Measurements from ENCODE around the gene FAM186B.

FAM186B gene

GRCh38 chr12:49626836-49627235 is 21.4 kb upstream of the FAM186B start:
- Histone ChIP-seq H3K4me3 (ENCODE audit: low read depth in 1 of 2, low read length in 2 of 2) (no peak overlapping the region), H3K9ac (ENCODE audit: low read depth, low read length) (no peak overlapping the region), H3K4me2 (ENCODE audit: insufficient read depth, low read length) (no peak overlapping the region), H4K20me1 (ENCODE audit: insufficient read depth, low read length) (no peaks in the 10 kb centered on the region), H3K27ac (ENCODE audit: low read length) (no peak overlapping the region), H3K36me3 (ENCODE audit: insufficient read depth, low read length) (no peaks in the 10 kb centered on the region), H3K9me3 (ENCODE audit: insufficient read depth, low read length, severe bottlenecking) (no peaks in the 10 kb centered on the region), H3K27me3 (ENCODE audit: insufficient read depth, low read length, poor library complexity) (peaks cover 5% of the 10 kb centered on the region), H2AFZ (ENCODE audit: low read depth, low read length) (no peak overlapping the region), H3K79me2 (ENCODE audit: insufficient read depth, low read length) (no peaks in the 10 kb centered on the region), H3K4me1 (ENCODE audit: insufficient read depth, low read length) (peaks cover 17% of the 10 kb centered on the region)
- DNase-seq (no peak), ATAC-seq (ENCODE audit: insufficient read depth, low read depth) (no peak)
- no peak for TF ChIP-seq CTCF (IDR thresholded peaks at IDR 0.05; ENCODE audit: borderline replicate concordance, extremely low read depth, low read length, poor library complexity, severe bottlenecking)

- Histone ChIP-seq H3K27ac (ENCODE audit: low read length) (no peak overlapping the region), H3K9me3 (ENCODE audit: insufficient read depth, low read length, severe bottlenecking) (no peaks in the 10 kb centered on the region), H3K4me1 (ENCODE audit: insufficient read depth, low read length) (peaks cover 22% of the 10 kb centered on the region), H3K36me3 (ENCODE audit: insufficient read depth, low read length) (no peaks in the 10 kb centered on the region), H3K4me2 (ENCODE audit: insufficient read depth, low read length) (no peak overlapping the region), H3K27me3 (ENCODE audit: insufficient read depth, low read length, poor library complexity) (peaks cover 5% of the 10 kb centered on the region), H3K9ac (ENCODE audit: low read depth, low read length) (no peak overlapping the region), H2AFZ (ENCODE audit: low read depth, low read length) (no peak overlapping the region), H3K4me3 (ENCODE audit: low read depth in 1 of 2, low read length in 2 of 2) (no peak overlapping the region), H3K79me2 (ENCODE audit: insufficient read depth, low read length) (no peaks in the 10 kb centered on the region), H4K20me1 (ENCODE audit: insufficient read depth, low read length) (0 out of 2 replicates have a peak, but pooled peaks cover 2% of the 10 kb centered on the region)
- no peak for ATAC-seq (ENCODE audit: insufficient read depth, low read depth)
- TF ChIP-seq CTCF (IDR thresholded peaks at IDR 0.05; ENCODE audit: borderline replicate concordance, extremely low read depth, low read length, poor library complexity, severe bottlenecking) (peak; percentile 29), EZH2 (IDR thresholded peaks at IDR 0.05; ENCODE audit: borderline replicate concordance, low read depth, low read length, severe bottlenecking) (no peak)
- DNase-seq, result no peak
Observed at GRCh38 chr12:49626169-49626835, 20.9 kb upstream of the FAM186B start.

GRCh38 chr12:49624921-49625577 is 19.6 kb upstream of the FAM186B start:
- H3K36me3 ChIP-seq (ENCODE audit: insufficient read depth, low read length), result no peaks in the 10 kb centered on the region
- H3K79me2 ChIP-seq (ENCODE audit: insufficient read depth, low read length), result no peaks in the 10 kb centered on the region
- TF ChIP-seq CTCF (IDR thresholded peaks at IDR 0.05; ENCODE audit: borderline replicate concordance, extremely low read depth, low read length, poor library complexity, severe bottlenecking) (no peak), EZH2 (IDR thresholded peaks at IDR 0.05; ENCODE audit: borderline replicate concordance, low read depth, low read length, severe bottlenecking) (no peak)
- DNase-seq (no peak), ATAC-seq (ENCODE audit: insufficient read depth, low read depth) (no peak)
- no peak overlapping the region for H2AFZ ChIP-seq (ENCODE audit: low read depth, low read length)
- H3K4me3 ChIP-seq (ENCODE audit: low read depth in 1 of 2, low read length in 2 of 2), result no peak overlapping the region
- no peak overlapping the region for H3K9ac ChIP-seq (ENCODE audit: low read depth, low read length)
- H4K20me1 ChIP-seq (ENCODE audit: insufficient read depth, low read length), result 0 out of 2 replicates have a peak, but pooled peaks cover 2% of the 10 kb centered on the region
- peaks cover 6% of the 10 kb centered on the region for H3K27me3 ChIP-seq (ENCODE audit: insufficient read depth, low read length, poor library complexity)
- peaks cover 33% of the 10 kb centered on the region for H3K4me1 ChIP-seq (ENCODE audit: insufficient read depth, low read length)
- H3K27ac ChIP-seq (ENCODE audit: low read length), result no peak overlapping the region
- H3K9me3 ChIP-seq (ENCODE audit: insufficient read depth, low read length, severe bottlenecking), result no peaks in the 10 kb centered on the region
- H3K4me2 ChIP-seq (ENCODE audit: insufficient read depth, low read length), result no peak overlapping the region
